Dermis microvascular lymphatic vessel endothelial cell (primary cell): Measurements from ENCODE around the gene CRIP2. TPM values are rescaled to one million over a fixed set of nuclear protein-coding genes. Genes with fewer than 3 reads are reported as not detected.

ENCODE experiments used
- DNase-seq, 2 donors: peaks; one replicate each; pipeline versions ENCODE4 v3.0.0 to v3.0.0-alpha.2; 2010; ENCODE audit warnings: low read depth in 2 of 2
- total RNA-seq: library from RNA; depleted of rRNA; stranded (reverse); fragments of >200 nt; gene quantifications from 2 replicates; pipeline ENCODE4 v1.2.1, GENCODE V29; 2014

The CRIP2 gene
- total RNA-seq, 1 donor from 2014 or later: 137 TPM

GRCh38 chr14:105476831-105477659, 2.4 kb downstream of the CRIP2 start:
- peak in 1 of 2 donors; percentile 50 for DNase-seq

GRCh38 chr14:105477660-105478397, 3.2 kb downstream of the CRIP2 start:
- DNase-seq: peak in 1 of 2 donors; percentile 52

DNA sequence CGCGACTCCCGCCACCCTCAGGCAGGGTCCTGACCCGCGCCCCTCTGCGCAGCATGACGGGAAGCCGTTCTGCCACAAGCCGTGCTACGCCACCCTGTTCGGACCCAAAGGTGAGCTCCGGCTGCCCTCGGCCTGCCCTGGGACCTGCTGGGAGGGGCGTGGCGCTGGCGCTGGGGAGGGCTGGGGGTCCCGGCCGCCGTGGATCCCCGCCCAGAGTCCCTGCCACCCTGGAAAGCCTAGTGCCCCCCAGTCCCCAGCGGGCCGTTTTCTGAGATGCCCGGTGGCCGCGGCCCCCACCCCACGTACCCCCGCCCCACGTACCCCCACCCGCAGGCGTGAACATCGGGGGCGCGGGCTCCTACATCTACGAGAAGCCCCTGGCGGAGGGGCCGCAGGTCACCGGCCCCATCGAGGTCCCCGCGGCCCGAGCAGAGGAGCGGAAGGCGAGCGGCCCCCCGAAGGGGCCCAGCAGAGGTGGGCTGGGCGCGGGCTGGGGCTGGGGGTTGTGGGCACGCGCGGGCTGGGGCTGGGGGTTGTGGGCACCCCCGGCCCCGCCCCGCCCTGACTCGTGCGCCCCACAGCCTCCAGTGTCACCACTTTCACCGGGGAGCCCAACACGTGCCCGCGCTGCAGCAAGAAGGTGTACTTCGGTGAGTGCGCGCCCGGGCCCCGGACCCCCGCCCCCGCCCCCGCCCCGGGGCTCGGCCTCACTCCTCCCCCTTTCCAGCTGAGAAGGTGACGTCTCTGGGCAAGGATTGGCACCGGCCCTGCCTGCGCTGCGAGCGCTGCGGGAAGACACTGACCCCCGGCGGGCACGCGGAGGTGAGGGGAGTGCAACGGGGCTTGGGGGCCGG, 4.0 kb downstream of the CRIP2 start:
- no peak for DNase-seq

DNA sequence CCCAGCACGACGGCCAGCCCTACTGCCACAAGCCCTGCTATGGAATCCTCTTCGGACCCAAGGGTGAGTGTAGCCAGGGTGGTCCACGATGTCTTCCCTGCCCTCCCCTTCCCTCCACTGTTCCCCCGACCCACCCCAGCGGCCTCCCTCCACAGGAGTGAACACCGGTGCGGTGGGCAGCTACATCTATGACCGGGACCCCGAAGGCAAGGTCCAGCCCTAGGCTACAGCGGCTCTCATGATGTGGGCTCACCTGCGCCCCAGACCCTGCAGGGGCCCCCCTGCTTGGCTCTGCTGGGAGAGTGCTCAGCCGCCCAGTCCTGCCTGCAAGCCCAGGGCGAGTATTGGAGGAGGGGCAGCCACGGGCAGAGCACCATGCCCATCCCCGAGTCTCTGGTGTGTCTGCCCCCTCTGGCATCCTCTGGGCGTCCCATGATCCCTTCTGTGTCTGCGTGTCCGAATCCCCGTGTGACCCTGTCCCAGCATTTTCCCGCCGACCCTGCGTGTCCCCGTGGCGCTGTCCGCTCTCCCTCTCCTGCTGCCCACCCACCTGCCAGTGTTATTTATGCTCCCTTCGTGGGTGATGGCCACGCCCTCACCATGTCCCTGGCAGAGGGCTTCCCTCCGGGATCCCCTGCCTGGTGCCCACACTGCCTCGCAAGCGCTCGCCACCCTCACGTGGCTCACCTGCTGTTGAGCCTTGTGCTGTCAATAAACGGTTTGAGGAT, 5.0 kb downstream of the CRIP2 start:
- DNase-seq: no peak

- no peak for DNase-seq
Measured at GRCh38 chr14:105480199-105480746, 5.7 kb downstream of the CRIP2 start.

DNA sequence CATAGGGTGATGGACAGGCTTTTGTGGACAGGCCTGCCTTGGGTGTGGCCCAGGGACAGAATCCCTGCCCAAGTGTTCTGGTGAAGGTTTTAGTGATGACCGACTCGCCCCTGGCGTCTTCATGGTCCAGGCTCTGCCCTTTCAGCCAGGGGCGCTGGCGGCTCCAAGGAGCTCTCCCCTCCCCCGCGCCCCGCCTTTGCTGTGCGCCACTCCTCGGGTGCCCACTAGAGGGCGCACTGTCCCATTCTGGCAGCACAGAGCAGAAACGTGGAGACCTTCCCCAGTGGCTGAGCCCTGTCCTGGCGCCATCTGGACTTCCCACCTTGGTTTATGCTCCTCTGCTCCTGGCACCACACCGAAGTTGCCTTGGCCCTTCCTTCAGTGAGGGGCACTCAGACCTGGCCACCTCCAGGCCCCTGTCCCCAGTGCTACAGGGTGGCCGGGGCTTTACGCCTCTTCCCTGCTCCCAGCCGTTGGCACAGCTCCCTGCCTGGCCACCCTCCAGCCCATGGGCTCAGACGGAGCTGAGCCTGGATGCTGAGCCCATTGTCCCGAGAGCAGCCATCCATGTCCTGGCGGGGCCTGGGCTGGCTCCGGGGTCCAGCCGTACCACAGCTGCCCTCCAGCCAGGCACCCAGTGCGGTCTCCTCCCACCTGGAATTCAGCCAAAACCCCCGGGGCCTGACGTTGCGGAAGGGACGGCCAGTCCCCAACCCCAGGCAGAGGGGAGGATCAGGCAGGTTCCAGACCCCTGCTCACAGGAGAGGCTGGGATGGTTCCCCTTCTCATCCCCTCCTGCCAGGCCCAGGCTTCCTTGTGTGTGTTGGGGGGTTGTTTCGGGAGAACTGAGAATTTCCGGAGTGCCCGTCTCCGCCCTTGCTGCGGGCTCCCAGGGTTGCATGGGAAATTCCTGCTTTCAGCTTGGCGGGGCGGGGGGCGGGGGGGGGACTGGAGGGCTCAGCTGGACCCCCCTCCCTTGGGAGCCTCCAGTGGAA, 6.5 kb downstream of the CRIP2 start:
- peak; percentile 74 to 92 for DNase-seq

- DNase-seq: peak; percentile 98 to 99
Measured at GRCh38 chr14:105481886-105482457, 7.4 kb downstream of the CRIP2 start.

DNA sequence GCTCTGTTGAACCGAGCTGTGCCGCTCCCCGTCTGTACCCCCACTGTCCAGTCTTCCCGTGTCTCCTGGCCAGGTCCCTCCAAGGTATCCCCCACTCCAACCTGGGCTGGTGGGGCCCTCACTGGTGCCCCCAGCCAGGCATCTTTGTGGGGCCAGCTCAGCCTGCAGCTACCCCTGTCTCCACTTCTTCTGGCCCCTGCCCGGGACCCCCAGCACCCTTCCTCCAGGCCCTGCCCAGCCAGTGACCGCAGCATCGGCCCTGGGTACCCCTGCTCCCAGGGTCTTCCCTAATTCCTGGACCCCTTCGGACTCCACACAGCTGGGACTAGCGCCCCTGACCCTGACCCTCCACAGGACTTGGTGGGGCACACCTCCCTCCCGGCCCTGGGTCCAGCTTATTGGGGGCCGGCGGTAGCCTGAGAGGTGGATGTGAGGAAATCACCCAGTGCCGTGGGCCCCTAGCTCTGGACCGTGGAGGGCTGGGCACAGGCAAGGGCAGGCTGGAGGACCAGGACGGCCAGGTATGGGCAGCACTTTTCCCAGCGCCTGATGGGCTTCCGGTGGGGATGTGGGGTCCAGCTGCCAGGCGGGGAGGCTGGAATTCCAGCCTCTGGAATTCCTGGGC, 8.0 kb downstream of the CRIP2 start:
- DNase-seq: no peak

DNA sequence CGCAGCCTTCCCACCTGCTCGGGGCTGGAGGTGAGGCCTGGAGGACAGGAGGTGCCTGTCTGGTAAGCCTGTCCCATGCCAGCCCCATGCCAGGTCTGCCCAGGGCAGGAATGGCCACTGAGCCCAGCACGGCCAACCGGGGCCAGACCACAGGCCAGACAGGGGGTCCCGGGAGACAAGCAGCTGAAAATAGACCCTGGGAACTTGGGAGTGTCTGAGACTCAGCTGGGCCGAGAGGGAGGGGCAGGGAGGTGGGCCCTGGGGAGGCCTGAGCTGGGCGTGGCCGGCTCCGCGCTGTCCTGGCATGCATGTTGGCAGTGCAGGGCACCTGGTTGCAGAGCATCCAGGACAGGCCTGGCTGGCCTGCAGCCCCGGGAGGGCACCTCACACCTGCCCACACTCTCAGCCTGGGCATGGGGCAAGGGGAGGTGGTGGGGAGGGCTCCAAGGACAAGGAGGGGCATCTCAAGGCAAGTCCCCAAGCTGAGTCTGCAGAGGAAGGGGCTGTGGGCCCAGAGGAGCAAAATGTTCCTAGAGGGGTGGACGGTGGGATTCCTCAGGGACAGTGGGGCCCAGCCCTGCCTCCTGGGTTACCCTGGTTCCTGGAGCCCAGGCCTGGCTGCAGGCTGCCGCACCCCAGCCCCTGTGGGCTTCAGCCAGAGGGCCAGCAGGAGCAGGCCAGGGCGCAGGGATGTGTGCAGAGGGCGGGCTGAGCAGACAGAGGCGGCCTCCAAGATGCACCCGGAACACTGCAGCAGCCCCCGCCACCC, 8.9 kb downstream of the CRIP2 start:
- DNase-seq: no peak

GRCh38 chr14:105484069-105484996, 9.7 kb downstream of the CRIP2 start:
- peak; percentile 62 to 88 for DNase-seq

GRCh38 chr14:105484997-105485393, 10.4 kb downstream of the CRIP2 start:
- DNase-seq: no peak

DNA sequence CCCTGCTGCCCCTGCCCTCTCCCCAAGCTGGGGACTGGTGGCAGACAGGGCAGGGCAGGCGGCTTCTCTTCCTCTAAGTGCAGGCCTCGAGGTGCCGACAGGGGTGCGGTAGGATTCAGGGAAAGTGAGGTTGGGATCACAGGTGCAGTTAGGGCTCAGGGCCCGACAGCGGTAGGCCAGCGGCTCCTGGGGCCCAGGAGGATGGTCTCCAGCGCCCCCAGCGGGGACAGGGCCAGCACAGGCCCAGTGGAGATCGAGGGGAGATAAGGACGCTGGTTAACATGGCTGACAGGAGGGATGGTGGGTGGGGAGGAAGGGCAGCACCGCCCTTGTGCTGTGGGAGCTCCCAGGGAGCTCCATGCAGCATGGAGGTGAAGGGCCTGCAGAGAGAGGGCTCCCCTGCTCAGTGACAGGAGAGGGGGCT, 11.1 kb downstream of the CRIP2 start:
- DNase-seq: peak in 1 of 2 donors; percentile 58

DNA sequence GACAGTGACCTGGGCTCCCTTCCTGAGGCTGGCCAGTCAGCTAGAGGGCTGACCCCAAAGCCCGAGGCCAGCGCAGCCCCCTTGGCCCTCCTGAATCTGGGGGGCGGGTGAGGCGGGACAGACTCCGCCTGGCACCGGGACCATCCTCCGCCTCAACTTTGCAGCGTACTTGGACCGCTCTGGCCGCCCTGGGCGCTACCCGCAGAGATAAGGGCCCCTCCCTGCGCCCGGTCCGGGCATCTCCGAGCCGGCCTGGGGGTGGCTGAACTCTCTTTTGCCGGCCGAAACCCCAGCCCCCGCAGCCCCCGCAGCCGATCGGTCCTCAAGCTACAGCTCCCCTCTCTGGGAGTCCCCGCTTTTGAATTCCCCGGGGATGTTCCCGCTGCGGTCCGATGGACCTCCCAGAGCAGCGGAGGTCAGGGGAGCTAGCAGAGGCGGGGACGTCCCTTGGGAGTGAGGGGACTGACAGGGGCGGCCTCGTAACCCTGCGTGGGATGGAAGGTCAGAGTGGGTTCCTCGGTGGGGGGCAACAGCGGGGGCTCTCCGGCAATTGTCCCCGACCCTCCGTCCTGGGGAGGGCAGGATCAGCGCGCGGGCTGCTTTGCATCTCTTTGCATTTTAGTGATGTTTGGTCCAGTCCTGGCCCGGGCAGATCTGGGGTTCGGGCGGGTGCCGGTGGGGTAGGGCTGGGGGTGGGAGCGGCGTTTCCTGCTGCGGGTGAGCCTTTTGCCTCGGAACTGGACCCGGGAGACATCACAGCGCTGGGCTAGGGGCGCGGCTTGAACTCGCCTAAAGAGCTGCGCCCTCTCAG, 11.7 kb downstream of the CRIP2 start, which contains the start of gene CRIP1:
TSS of gene CRIP1 (plus strand) at position 724 of the 811 bp plus-strand sequence. CDS start 374 bp downstream, outside the sequence.
- DNase-seq: no peak

DNA sequence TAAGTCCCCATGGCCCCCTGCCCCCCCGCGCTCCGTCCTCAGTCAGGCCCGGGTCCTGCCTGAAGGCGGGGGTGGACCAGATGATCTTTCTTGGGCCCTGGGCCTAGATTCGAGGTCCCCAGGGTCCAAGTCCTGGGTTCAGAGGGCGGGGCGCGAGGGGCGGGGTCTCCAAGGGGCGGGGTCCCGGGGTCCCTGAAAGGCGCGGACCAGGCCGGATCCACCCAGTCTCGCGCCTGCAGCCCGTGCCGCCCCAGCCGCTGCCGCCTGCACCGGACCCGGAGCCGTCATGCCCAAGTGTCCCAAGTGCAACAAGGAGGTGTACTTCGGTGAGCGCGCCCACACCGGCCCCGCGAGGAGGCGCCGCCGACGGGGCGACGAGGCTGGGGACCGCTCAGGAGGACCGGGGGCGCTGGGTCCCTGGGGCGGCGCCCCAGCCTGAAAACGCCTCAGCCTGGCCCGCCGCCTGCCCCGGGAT, 12.4 kb downstream of the CRIP2 start:
- DNase-seq: no peak

- no peak for DNase-seq
Measured at GRCh38 chr14:105487449-105487985, 12.9 kb downstream of the CRIP2 start.
